B cell (primary cell): ENCODE results near the gene RSPH1. TPM values are rescaled to one million over a fixed set of nuclear protein-coding genes. Genes with fewer than 3 reads are reported as not detected.
A peak's percentile ranks its signal among the peaks of the same experiment; 100 is the strongest.

Experiments
- ATAC-seq: fragments of 200-7000 bp; cut with Tn5 transposase; one replicate; pipeline ENCODE4 v1.10.0; 2021; ENCODE audit warnings: low read depth, mild to moderate bottlenecking, moderate number of reproducible peaks, moderate library complexity
- CTCF ChIA-PET: fragments of 350-600 bp; sonication (Branson Sonifier 250); formaldehyde crosslinking; loops from one replicate; lab custom pipeline; 2021; ENCODE audit warnings: antibody characterized with exemption, inconsistent platforms; lab: Charles Lee
- POLR2A ChIA-PET: fragments of 350-600 bp; sonication (Branson Sonifier 250); formaldehyde crosslinking; loops from one replicate; lab custom pipeline; 2021; ENCODE audit warnings: antibody characterized with exemption; lab: Charles Lee
- DNase-seq: peaks from one replicate; pipeline ENCODE4 v3.0.0; 2013
- H2AFZ ChIP-seq: 2 replicates; pipeline ENCODE4 v1.6.1; 2012; ENCODE audit warnings: mild to moderate bottlenecking, low read depth, low read length; ENCODE audit not compliant: insufficient read depth, poor library complexity, severe bottlenecking
- H3K27ac ChIP-seq, 2 donors: 1 replicate in 1 of 2; 2 replicates in 1 of 2; pipeline ENCODE4 v1.5.1; 2012 to 2013; ENCODE audit warnings: low read length in 2 of 2, mild to moderate bottlenecking in 2 of 2, moderate library complexity in 1 of 2
- H3K27me3 ChIP-seq, 4 experiments: fragments of 200-600 bp in 1 of 4; sonication (generic) in 1 of 4; replicated peaks in 1 of 4; 1 replicate in 2 of 4; 2 replicates in 2 of 4; pipeline versions ENCODE4 v1.6.1 to v1.7.0; 2013 to 2016; ENCODE audit warnings: low read length in 3 of 4, mild to moderate bottlenecking in 2 of 4, mixed read lengths in 1 of 4, moderate library complexity in 1 of 4; ENCODE audit not compliant: insufficient read depth in 4 of 4, control insufficient read depth in 3 of 4; ENCODE audit errors: control extremely low read depth in 1 of 4
- H3K36me3 ChIP-seq, 2 experiments: replicated peaks in 1 of 2; 1 replicate in 1 of 2; 2 replicates in 1 of 2; pipeline versions ENCODE4 v1.6.1 to v1.7.1; 2013; ENCODE audit warnings: low read length in 1 of 2; ENCODE audit not compliant: insufficient read depth in 2 of 2, control insufficient read depth in 1 of 2; ENCODE audit errors: control extremely low read depth in 1 of 2, extremely low read depth in 1 of 2
- H3K4me1 ChIP-seq, 2 donors: fragments of 200-600 bp in 1 of 2; sonication (generic) in 1 of 2; 1 replicate in 1 of 2; 2 replicates in 1 of 2; pipeline versions ENCODE4 v1.5.1 to v1.6.1; 2013 to 2017; ENCODE audit warnings: low read length in 2 of 2; ENCODE audit not compliant: control insufficient read depth in 2 of 2, insufficient read depth in 2 of 2
- H3K4me2 ChIP-seq: replicated peaks from 2 replicates; pipeline ENCODE3; 2012; ENCODE audit warnings: mild to moderate bottlenecking, low read depth, low read length; ENCODE audit not compliant: poor library complexity, severe bottlenecking
- H3K4me3 ChIP-seq, 5 experiments: fragments of 200-600 bp in 1 of 5; sonication (generic) in 1 of 5; 1 replicate in 3 of 5; 2 replicates in 2 of 5; pipeline versions ENCODE4 v1.5.1 to v1.7.0; 2011 to 2016; ENCODE audit warnings: low read length in 4 of 5, mild to moderate bottlenecking in 4 of 5, low read depth in 2 of 5, control low read depth in 1 of 5, moderate library complexity in 1 of 5; ENCODE audit not compliant: insufficient read depth in 1 of 5; ENCODE audit errors: control extremely low read depth in 1 of 5, extremely low read depth in 1 of 5
- H3K79me2 ChIP-seq: fragments of 200-600 bp; sonication (generic); one replicate; pipeline ENCODE4 v1.6.0; 2016; ENCODE audit warnings: low read length; ENCODE audit not compliant: control insufficient read depth, insufficient read depth
- H3K9ac ChIP-seq: fragments of 200-600 bp; sonication (generic); 2 replicates; pipeline ENCODE4 v1.6.1; 2017; ENCODE audit warnings: mild to moderate bottlenecking, low read length, moderate library complexity
- H3K9me3 ChIP-seq, 3 donors: one replicate each; pipeline versions ENCODE4 v1.6.1 to v1.7.1; 2013; ENCODE audit warnings: low read length in 2 of 3; ENCODE audit not compliant: control insufficient read depth in 2 of 3, insufficient read depth in 1 of 3; ENCODE audit errors: control extremely low read depth in 1 of 3
- H4K20me1 ChIP-seq: 2 replicates; pipeline ENCODE4 v1.6.0; 2012; ENCODE audit warnings: mild to moderate bottlenecking, low read length; ENCODE audit not compliant: insufficient read depth, control insufficient read depth, poor library complexity, severe bottlenecking
- H3K27ac Mint-ChIP-seq: one replicate; pipeline ENCODE4 v1.8.0; 2021; ENCODE audit warnings: mixed read lengths
- H3K27me3 Mint-ChIP-seq: one replicate; pipeline ENCODE4 v1.8.0; 2021; ENCODE audit warnings: mixed read lengths
- H3K4me1 Mint-ChIP-seq: one replicate; pipeline ENCODE4 v1.8.0; 2021; ENCODE audit warnings: mixed read lengths
- H3K4me3 Mint-ChIP-seq: one replicate; pipeline ENCODE4 v1.8.0; 2021; ENCODE audit warnings: mixed read lengths
- H3K9me3 Mint-ChIP-seq: one replicate; pipeline ENCODE4 v1.8.0; 2022; ENCODE audit warnings: mixed read lengths; ENCODE audit not compliant: insufficient read depth
- EZH2 ChIP-seq: IDR thresholded peaks from 2 replicates; pipeline ENCODE4 v1.6.1; 2012; ENCODE audit warnings: borderline replicate concordance, low read depth, mild to moderate bottlenecking, moderate library complexity, low read length; ENCODE audit not compliant: insufficient read depth, poor library complexity, severe bottlenecking
- WGBS: methylation state at CpG from one replicate; pipeline ENCODE4 v1.1.5; 2013; ENCODE audit warnings: missing lambda C conversion rate; ENCODE audit not compliant: insufficient coverage; 5-methylcytosine and 5-hydroxymethylcytosine counted together
- intact Hi-C: fragments of 100-400 bp; cut with micrococcal nuclease; formaldehyde crosslinking; loops from one replicate; pipeline ENCODE4 v1.10.0; 2022
- polyA plus RNA-seq: library from polyadenylated mRNA; depleted of rRNA; stranded (reverse); fragments of >200 nt; gene quantifications from 2 replicates; pipeline ENCODE4 v1.2.3, GENCODE V29; 2012
- total RNA-seq, 2 donors: library from RNA; stranded (reverse); fragments of 120-200 nt in 1 of 2; gene quantifications; 1 replicate in 1 of 2; 2 replicates in 1 of 2; pipeline versions ENCODE4 v1.2.3 to v1.2.4, GENCODE V29; 2013 to 2022
- TF ChIP-seq, protein P1 (sequence below): fragments of 200-600 bp; IDR thresholded peaks from one replicate; pipeline ENCODE4 v1.8.0; 2022; ENCODE audit warnings: antibody characterized with exemption, mild to moderate bottlenecking

Gene RSPH1
- total and polyA plus RNA-seq, 2 donors (not counting 1 experiment from before 2014, with no cell fraction given), result 0.10 to 0.64 TPM

DNA sequence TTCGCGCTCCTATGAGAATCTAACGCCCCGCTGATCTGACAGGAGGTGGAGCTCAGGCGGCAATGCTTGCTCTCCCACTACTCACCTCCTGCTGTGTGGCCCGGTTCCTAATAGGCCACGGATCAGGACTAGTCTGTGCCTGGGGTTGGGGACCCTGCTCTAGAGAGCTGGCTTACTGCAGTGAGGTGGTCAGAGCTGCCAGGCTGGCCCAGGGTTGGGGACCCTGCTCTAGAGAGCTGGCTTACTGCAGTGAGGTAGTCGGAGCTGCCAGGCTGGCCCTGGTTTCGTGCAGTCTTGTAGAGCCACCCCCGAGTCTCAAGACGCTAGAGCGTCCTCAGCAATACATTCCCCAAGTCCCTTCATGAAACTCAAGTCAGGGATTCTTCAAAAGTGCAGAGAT is 45.1 kb upstream of the RSPH1 start:
- no peak for ATAC-seq
- H3K9ac ChIP-seq, result no peak overlapping the region
- H3K79me2 ChIP-seq, result peaks cover 27% of the 10 kb centered on the region
- H3K4me3 ChIP-seq, result no peak overlapping the region
- no peak overlapping the region for H2AFZ ChIP-seq
- no peak overlapping the region for H3K27ac ChIP-seq
- H4K20me1 ChIP-seq, result peaks cover 20% of the 10 kb centered on the region
- H3K4me1 Mint-ChIP-seq, result peaks cover 24% of the 10 kb centered on the region
- no peak overlapping the region for H3K4me2 ChIP-seq
- no peak for DNase-seq
- H3K27me3 ChIP-seq, result no peaks in the 10 kb centered on the region
- TF ChIP-seq, protein P1, sequence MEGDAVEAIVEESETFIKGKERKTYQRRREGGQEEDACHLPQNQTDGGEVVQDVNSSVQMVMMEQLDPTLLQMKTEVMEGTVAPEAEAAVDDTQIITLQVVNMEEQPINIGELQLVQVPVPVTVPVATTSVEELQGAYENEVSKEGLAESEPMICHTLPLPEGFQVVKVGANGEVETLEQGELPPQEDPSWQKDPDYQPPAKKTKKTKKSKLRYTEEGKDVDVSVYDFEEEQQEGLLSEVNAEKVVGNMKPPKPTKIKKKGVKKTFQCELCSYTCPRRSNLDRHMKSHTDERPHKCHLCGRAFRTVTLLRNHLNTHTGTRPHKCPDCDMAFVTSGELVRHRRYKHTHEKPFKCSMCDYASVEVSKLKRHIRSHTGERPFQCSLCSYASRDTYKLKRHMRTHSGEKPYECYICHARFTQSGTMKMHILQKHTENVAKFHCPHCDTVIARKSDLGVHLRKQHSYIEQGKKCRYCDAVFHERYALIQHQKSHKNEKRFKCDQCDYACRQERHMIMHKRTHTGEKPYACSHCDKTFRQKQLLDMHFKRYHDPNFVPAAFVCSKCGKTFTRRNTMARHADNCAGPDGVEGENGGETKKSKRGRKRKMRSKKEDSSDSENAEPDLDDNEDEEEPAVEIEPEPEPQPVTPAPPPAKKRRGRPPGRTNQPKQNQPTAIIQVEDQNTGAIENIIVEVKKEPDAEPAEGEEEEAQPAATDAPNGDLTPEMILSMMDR, result no peak
- no peak for TF ChIP-seq EZH2
- no peaks in the 10 kb centered on the region for H3K9me3 ChIP-seq
- H3K36me3 ChIP-seq, result peaks cover 8 to 75% of the 10 kb centered on the region in 2 experiments
- H3K27me3 Mint-ChIP-seq, result no peaks in the 10 kb centered on the region
- POLR2A ChIA-PET, result no interaction called here
- intact Hi-C loops, result no loop called here
- no peaks in the 10 kb centered on the region for H3K9me3 Mint-ChIP-seq
- H3K4me1 ChIP-seq, result peaks cover 13 to 23% of the 10 kb centered on the region in 2 donors
- H3K4me3 Mint-ChIP-seq, result no peak overlapping the region
- no peak overlapping the region for H3K27ac Mint-ChIP-seq
- CTCF ChIA-PET, result no interaction called here
- WGBS, result 88% methylated on average over 12 of the region's 12 CpGs

DNA sequence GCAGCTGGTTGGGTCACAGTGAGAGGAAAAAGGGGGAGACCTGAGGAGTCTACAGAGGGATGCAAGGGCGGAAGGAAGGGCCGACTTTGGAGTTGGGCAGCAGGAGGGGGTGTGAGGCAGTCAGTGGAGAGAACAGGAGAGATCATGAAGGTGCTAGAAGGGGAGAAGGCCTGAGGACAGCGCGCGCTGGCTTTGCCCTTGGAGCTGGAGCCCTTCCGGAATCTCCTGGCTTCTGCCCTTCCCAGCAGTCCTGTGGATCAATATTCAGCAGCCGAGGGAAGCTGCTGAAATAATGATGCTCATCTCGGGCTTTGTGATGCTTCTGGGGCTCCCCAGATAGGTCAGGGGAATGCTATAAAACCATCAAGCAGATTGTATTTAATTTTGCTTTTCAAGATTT is 44.4 kb upstream of the RSPH1 start:
- Mint-ChIP-seq H3K4me3 (no peak overlapping the region), H3K4me1 (peaks cover 32% of the 10 kb centered on the region), H3K27ac (peak overlapping the region; percentile 15), H3K27me3 (no peaks in the 10 kb centered on the region), H3K9me3 (no peaks in the 10 kb centered on the region)
- Histone ChIP-seq H4K20me1 (peaks cover 16% of the 10 kb centered on the region), H3K4me1 (peaks cover 21 to 27% of the 10 kb centered on the region in 2 donors), H3K9me3 (no peaks in the 10 kb centered on the region), H3K4me2 (no peak overlapping the region), H3K36me3 (peaks cover 8 to 73% of the 10 kb centered on the region in 2 experiments), H3K9ac (no peak overlapping the region), H3K4me3 (no peak overlapping the region), H3K27ac (no peak overlapping the region), H3K27me3 (no peaks in the 10 kb centered on the region), H3K79me2 (peaks cover 28% of the 10 kb centered on the region), H2AFZ (no peak overlapping the region)
- POLR2A ChIA-PET, result no interaction called here
- ATAC-seq (no peak), DNase-seq (no peak)
- intact Hi-C loops, result no loop called here
- TF ChIP-seq, protein P1, result no peak
- TF ChIP-seq EZH2, result no peak
- CTCF ChIA-PET, result interaction anchor here (1.3 to 2.6 kb wide), 2 partner anchors 230 to 374 kb away, joined by 3 to 15 read pairs; no protein-coding TSS in a partner anchor
- WGBS, result 85% methylated on average over 7 of the region's 8 CpGs
